ENCODE results near the gene RAD51B. TPM values are rescaled to one million over a fixed set of nuclear protein-coding genes. Genes with fewer than 3 reads are reported as not detected.

The RAD51B gene
- total RNA-seq, 1 experiment from 2014 or later, result 10.8 TPM

DNA sequence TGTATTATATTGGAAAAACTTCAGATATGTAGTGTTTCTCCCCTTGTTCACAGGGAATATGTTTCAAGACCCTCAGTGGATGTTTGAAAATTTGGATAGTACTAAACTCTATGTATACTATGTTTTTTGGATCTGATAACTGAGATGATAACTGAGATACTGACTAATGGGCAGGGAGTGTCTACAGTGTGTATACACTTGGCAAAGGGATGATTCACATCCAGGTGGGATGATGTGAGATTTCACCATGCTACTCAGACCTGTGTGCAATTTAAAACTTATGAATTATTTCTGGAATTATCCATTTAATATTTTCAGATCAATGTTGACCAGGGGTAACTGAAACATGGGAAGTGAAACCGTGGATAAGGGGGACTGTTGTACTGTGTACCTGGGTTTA lies 13.8 kb downstream of the RAD51B start:
- no peaks in the 10 kb centered on the region for H3K9me3 ChIP-seq (ENCODE audit: low read length)
- no peak overlapping the region for H3K4me3 ChIP-seq (ENCODE audit: low read length)
- no peaks in the 10 kb centered on the region for H3F3A ChIP-seq (ENCODE audit: low read length, unreplicated experiment)
- H2AFZ ChIP-seq (ENCODE audit: low read length), result no peak overlapping the region
- no peaks in the 10 kb centered on the region for H3K36me3 ChIP-seq (ENCODE audit: low read depth, low read length)
- H3K27ac ChIP-seq (ENCODE audit: low read length), result no peak overlapping the region
- H3K27me3 ChIP-seq (ENCODE audit: low read length), result no peaks in the 10 kb centered on the region
- H3K9me2 ChIP-seq (replicated peaks; ENCODE audit: low read length), result no peaks in the 10 kb centered on the region
- H3K9ac ChIP-seq (ENCODE audit: low read length), result no peak overlapping the region
- ChIA-PET POLR2A (ENCODE audit: unreplicated experiment) (no interaction called here), CTCF (no interaction called here)
- H3K4me2 ChIP-seq (ENCODE audit: low read length), result no peak overlapping the region
- BruUV-seq (replicated peaks), result no TSS peak
- H3K4me1 ChIP-seq (ENCODE audit: insufficient read depth, low read length), result peaks cover 7% of the 10 kb centered on the region; the same call in 1 of the 2 replicates
- ATAC-seq, result peak; percentile 87
- intact Hi-C loops (cut with micrococcal nuclease), result no loop called here
- no peak for TF ChIP-seq EZH2phosphoT487 (IDR thresholded peaks at IDR 0.05; ENCODE audit: borderline replicate concordance, low read length)
- no peaks in the 10 kb centered on the region for H4K20me1 ChIP-seq (ENCODE audit: low read length)
- DNase-seq, result peak; percentile 41
- no peaks in the 10 kb centered on the region for H3K79me2 ChIP-seq (ENCODE audit: low read length)

DNA sequence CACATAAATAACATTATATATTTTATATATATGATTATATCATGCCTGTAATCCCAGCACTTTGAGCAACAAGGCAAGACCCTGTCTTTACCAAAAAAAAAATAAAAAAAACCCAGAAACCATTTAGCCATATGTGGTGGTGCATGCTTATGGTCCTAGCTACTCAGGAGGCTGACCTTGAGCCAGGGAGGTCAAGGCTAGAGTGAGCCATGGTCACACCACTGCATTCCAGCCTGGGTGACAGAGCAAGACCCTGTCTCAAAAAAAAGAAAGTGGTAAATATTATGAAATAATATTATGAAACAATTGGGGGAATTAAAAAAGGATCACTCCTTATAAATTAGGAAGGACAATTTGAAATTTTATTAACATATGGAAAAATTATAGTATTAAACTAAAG lies 16.0 kb downstream of the RAD51B start:
- Histone ChIP-seq H3K4me2 (ENCODE audit: low read length) (no peak overlapping the region), H3K27me3 (ENCODE audit: low read length) (no peaks in the 10 kb centered on the region), H3K9me3 (ENCODE audit: low read length) (no peaks in the 10 kb centered on the region), H4K20me1 (ENCODE audit: low read length) (no peaks in the 10 kb centered on the region), H3K9ac (ENCODE audit: low read length) (no peak overlapping the region), H3K9me2 (replicated peaks; ENCODE audit: low read length) (no peaks in the 10 kb centered on the region), H3K27ac (ENCODE audit: low read length) (no peak overlapping the region), H3F3A (ENCODE audit: low read length, unreplicated experiment) (no peaks in the 10 kb centered on the region), H2AFZ (ENCODE audit: low read length) (no peak overlapping the region), H3K79me2 (ENCODE audit: low read length) (no peaks in the 10 kb centered on the region), H3K4me3 (ENCODE audit: low read length) (no peak overlapping the region), H3K36me3 (ENCODE audit: low read depth, low read length) (no peaks in the 10 kb centered on the region), H3K4me1 (ENCODE audit: insufficient read depth, low read length) (peaks cover 7% of the 10 kb centered on the region; the same call in 1 of the 2 replicates)
- TF ChIP-seq EZH2phosphoT487 (IDR thresholded peaks at IDR 0.05; ENCODE audit: borderline replicate concordance, low read length) (no peak), EZH2 (IDR thresholded peaks at IDR 0.05; ENCODE audit: low read length, unreplicated experiment) (no peak)
- TF ChIP-seq, protein P1, sequence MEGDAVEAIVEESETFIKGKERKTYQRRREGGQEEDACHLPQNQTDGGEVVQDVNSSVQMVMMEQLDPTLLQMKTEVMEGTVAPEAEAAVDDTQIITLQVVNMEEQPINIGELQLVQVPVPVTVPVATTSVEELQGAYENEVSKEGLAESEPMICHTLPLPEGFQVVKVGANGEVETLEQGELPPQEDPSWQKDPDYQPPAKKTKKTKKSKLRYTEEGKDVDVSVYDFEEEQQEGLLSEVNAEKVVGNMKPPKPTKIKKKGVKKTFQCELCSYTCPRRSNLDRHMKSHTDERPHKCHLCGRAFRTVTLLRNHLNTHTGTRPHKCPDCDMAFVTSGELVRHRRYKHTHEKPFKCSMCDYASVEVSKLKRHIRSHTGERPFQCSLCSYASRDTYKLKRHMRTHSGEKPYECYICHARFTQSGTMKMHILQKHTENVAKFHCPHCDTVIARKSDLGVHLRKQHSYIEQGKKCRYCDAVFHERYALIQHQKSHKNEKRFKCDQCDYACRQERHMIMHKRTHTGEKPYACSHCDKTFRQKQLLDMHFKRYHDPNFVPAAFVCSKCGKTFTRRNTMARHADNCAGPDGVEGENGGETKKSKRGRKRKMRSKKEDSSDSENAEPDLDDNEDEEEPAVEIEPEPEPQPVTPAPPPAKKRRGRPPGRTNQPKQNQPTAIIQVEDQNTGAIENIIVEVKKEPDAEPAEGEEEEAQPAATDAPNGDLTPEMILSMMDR (conservative IDR thresholded peaks at IDR 0.05; ENCODE audit: low read depth, low read length), result no peak
- no TSS peak for BruUV-seq (replicated peaks)
- POLR2A ChIA-PET (ENCODE audit: unreplicated experiment), result no interaction called here
- CTCF ChIA-PET, result interaction anchor here (0.6 kb wide), 1 partner anchor 46 kb away, joined by 5 read pairs; no protein-coding TSS in a partner anchor
- intact Hi-C loops (cut with micrococcal nuclease), result loop anchor here (5.0 kb wide), 1 partner anchor 47 kb away; no protein-coding TSS in a partner anchor
- ATAC-seq (no peak), DNase-seq (no peak)

DNA sequence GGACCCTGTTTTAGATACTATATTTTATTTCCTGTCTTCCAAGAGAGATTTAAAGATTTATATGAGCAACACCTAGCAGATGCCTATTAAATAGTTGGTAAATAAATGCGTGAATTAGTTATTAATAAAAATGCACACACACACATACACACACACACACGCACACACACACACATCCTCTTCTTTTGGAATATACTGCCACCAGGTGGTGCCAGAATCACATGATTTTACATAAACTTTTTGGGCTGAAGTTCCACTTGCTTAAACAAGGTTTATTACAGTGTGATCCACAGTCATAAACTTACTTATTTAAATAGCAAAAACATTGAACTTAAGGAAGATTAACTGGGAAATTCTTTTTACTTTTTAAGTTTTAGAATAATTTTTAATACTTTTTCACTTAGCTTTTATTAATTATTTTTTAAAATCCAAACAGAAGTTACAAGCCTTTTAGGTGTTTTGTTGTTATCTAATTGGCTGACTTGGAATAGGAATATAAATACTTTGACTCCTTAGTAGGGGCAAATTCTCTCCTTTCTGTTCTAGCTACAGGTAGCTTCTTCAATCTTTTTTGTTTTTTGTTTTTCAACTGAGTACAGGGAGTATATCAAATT lies 17.5 kb downstream of the RAD51B start:
- ChIA-PET CTCF (interaction anchor here (0.7 kb wide), 1 partner anchor 485 kb away, joined by 3 read pairs; no protein-coding TSS in a partner anchor), POLR2A (ENCODE audit: unreplicated experiment) (interaction anchor here (0.6 kb wide), 1 partner anchor 44 kb away, joined by 5 read pairs; no protein-coding TSS in a partner anchor)
- Histone ChIP-seq H3K4me2 (ENCODE audit: low read length) (no peak overlapping the region), H3K4me1 (ENCODE audit: insufficient read depth, low read length) (peaks cover 7% of the 10 kb centered on the region; the same call in 1 of the 2 replicates), H3K4me3 (ENCODE audit: low read length) (no peak overlapping the region), H3K9me2 (replicated peaks; ENCODE audit: low read length) (no peaks in the 10 kb centered on the region), H3K9me3 (ENCODE audit: low read length) (no peaks in the 10 kb centered on the region), H3K27me3 (ENCODE audit: low read length) (no peaks in the 10 kb centered on the region), H2AFZ (ENCODE audit: low read length) (no peak overlapping the region), H3K9ac (ENCODE audit: low read length) (no peak overlapping the region), H3K36me3 (ENCODE audit: low read depth, low read length) (no peaks in the 10 kb centered on the region), H4K20me1 (ENCODE audit: low read length) (no peaks in the 10 kb centered on the region), H3K79me2 (ENCODE audit: low read length) (no peaks in the 10 kb centered on the region), H3K27ac (ENCODE audit: low read length) (no peak overlapping the region), H3F3A (ENCODE audit: low read length, unreplicated experiment) (no peaks in the 10 kb centered on the region)
- TF ChIP-seq EZH2phosphoT487 (IDR thresholded peaks at IDR 0.05; ENCODE audit: borderline replicate concordance, low read length), result no peak
- TF ChIP-seq, protein P1 (conservative IDR thresholded peaks at IDR 0.05; ENCODE audit: low read depth, low read length), result peak; percentile 93
- intact Hi-C loops (cut with micrococcal nuclease), result loop anchor here (1.0 to 5.0 kb wide), 4 partner anchors 45 to 1007 kb away; no protein-coding TSS in a partner anchor
- ATAC-seq (peak; percentile 82), DNase-seq (peak; percentile 86)
- no TSS peak for BruUV-seq (replicated peaks)

Data from PC-3 (cell line).